Suppressor macrophage treated with lipopolysaccharide for 1 hour (primary cell): ENCODE measurements around the gene WT1.

Experiments
- DNase-seq, 3 donors: peaks; one replicate each; pipeline ENCODE4 v3.0.0-alpha.2; 2020 to 2022

Gene WT1

DNA sequence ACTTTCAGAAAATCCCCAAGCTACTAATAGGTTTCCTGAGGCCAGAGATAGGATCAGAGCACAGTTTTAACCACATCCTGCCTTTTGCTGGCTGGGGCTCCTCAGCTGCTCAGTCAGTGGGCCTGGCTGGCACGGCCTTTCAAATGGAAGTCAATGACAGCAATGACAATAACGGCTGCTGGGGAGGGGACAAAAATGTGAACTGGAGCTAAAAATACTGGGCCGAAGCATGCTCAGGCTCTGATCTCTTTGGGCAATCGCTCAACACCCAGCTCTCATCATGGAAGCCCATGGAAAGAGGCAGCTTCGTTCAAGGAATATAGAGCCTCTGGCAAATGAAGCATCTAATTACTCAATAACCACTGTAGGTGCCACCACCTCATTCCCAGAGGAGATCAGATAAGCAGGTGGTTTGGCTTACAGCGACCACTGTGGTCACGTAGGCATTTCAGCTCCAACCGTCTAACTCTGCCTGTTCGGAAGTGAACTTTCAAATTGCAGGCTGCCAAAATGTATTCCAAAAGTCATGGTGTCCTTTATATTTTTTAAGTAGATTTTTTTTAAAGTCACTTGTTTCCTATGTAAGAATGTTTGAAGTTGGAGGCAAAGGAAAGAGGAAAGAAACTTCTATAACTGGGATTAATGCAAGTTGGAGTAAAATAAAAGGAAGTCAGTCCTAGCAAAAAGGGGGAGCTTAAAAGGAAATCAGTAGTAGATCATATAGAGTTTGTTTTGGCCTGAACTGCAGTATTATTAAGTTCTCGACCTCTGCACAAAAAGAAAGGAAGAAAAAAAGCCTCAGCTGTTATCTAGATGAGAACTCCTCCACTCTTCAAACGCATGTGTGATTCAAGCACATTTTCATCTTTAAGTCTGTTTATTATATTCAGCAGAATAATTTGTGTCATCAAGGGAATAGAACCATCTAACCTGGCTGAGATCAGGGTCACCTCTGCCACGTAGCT lies 14.1 kb downstream of the WT1 start:
- DNase-seq = no peak

DNA sequence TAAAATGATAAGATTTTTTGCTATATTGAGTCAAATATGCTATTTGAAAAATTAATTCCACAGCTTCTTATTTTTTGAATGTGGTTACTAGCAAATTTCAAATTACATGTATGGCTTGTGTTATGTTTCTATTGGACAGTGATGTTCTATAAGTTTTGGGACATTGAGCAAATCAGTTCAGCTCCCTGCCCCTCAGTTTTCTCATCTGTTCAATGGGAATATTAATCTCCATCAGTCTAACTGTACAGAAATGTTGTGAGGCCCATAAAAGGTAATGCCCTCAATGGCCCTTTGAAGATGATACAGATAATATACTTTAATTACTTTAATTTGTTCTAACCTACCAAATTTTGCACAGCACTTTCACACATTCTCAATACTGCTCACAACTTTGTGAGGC lies 15.2 kb downstream of the WT1 start:
- DNase-seq = no peak

DNA sequence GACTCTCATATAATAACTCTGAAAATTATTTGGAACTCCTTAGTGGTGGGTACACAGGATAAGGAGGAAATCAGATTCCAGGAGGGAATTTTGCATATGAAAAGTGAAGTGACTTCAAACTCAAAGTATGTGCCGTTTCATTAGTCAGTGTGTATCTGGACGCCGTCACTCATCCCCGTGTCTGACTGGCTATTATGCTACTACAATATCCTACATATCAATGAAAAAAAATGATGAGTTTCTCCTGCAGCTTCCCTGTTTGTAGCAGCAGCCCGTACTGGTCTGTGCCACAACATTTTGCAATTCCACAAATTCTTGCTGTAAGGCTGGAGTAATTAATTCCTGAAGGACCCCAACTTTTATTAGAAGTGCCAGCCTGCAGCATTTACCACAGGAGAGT lies 16.5 kb downstream of the WT1 start:
- DNase-seq = no peak

- no peak for DNase-seq
Measured at GRCh38 chr11:32417806-32418205, 17.5 kb downstream of the WT1 start.

- no peak for DNase-seq
Measured at GRCh38 chr11:32416301-32416700, 19.0 kb downstream of the WT1 start.

DNA sequence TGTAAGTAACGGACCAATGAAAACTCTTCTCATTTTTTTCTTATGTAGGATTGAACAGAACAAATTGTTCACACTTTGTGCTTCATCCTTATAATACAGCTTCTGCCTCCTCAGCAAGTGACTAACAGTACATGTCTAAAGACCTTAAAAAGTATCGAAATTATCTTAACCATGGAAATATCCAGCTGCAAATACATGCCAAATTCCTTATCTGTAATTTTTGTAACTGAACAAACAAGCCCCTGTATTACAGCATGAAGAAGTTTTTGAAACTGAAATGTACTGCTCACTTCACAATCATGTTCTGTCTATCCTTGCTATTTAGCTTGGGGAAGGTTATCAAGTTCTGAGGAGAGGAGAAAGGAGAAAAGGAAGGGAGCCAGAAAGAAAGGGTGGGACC lies 20.4 kb downstream of the WT1 start:
- DNase-seq = no peak

DNA sequence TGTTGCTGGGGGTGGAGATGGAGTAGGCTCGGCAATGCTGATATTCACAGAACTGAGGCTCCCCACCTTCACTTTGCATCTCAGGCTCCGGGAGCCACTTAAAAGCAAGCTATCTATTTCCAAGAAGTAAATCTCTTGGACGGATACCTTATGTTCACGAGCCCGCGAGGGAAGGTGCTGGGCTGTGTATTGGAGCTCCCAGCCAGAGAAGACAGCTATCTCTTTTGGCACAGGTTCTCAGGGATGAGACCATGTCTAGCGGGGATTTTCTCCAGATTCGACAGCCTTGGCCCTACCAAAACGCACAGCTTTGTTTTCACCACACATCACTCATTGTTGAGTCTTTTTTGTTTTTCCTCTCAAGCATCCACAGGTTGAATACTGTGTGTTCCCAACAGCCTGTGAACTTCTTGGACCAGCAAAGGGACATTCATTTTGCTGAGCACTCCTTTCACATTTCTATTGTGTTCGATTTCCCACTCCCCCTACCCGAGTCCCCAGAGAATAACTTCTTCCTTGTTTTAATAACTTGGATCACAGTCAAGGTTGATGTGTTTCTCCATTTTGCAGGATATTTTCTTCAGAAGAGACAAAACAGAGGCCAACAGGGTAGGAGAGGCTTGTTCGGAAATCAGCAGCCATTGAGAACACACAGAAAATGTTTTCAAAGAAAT lies 23.3 kb downstream of the WT1 start:
- no peak for DNase-seq

DNA sequence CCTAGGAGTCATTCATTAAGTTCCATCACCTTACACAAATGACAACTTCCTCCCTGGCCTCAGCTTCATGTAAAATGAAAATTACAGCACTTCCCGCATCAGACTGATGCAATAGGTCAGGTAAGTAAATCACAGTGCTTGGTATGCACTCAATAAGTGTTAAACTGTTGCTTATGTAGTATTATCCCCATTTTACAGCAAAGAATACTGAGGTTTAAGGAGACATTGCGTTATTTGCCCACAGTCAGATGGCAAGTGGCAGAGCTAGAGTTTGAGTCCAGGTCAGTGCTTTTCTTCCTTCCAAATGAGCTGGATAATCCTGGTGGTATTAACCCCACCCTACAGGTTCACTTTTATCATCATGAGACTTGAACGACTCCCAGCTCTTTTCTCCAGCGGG lies 29.7 kb downstream of the WT1 start:
- DNase-seq = no peak

GRCh38 chr11:32402836-32403235 lies 32.5 kb downstream of the WT1 start:
- no peak for DNase-seq

GRCh38 chr11:32400670-32401369 lies 34.5 kb downstream of the WT1 start:
- no peak for DNase-seq

DNA sequence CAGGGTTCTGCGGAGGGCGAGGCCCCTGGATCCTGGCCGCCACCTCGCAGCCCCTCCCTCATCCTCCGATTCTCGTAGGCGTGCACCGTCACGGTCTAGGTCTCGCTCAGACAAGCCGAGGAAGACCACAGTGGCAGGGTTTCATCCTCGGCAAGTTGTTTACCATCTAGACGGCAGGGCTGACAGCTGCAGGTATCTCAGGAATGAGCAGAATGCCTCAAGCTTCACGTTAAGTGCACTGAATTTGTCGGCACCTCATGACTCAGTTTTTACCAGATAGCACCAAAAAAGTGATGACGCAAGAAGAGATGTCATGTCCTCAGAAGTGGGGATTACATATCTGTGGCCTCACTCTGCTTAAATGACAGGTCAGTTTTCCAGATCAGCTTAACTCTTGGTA lies 35.1 kb downstream of the WT1 start:
- peak in 1 of 3 donors; percentile 4 for DNase-seq

- no peak for DNase-seq
Measured at GRCh38 chr11:32396991-32397390, 38.3 kb downstream of the WT1 start.

DNA sequence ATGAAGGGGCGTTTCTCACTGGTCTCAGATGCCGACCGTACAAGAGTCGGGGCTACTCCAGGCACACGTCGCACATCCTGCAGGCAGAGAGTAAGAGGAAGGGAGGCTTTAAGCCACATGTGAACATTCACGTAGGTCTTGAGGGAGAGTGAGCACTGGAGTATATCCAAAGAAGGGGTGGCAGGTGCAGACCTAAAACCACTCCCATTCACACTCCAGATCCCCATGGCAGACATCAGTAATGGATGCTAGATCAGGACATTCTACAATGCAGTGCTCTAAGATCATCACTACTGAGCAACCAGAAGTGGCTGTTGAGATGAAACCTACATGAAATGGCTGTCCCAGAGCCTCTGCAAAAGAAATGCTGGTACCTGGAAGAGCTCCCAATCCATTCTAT lies 39.0 kb downstream of the WT1 start:
- DNase-seq = no peak

DNA sequence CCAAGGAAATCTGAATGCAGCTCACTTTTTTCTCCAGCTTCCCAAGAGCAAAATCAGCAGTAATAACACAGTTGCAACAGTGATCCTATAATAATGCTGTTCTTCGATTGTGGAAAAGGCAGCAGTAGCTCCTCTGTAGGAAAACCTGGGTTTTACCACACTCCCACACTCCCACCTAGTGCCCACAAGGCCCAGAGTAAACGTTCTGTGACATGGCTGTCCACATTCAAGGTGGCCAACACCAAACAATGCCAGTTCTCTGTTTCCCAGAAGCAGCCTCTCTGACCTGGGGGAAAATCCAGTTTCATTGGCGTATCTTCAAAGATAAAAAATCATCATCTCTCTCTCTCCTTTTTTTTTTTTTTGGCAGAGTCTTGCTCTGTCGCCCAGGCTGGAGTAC lies 40.2 kb downstream of the WT1 start:
- no peak for DNase-seq

- no peak for DNase-seq
Measured at GRCh38 chr11:32392840-32393239, 42.5 kb downstream of the WT1 start.

DNA sequence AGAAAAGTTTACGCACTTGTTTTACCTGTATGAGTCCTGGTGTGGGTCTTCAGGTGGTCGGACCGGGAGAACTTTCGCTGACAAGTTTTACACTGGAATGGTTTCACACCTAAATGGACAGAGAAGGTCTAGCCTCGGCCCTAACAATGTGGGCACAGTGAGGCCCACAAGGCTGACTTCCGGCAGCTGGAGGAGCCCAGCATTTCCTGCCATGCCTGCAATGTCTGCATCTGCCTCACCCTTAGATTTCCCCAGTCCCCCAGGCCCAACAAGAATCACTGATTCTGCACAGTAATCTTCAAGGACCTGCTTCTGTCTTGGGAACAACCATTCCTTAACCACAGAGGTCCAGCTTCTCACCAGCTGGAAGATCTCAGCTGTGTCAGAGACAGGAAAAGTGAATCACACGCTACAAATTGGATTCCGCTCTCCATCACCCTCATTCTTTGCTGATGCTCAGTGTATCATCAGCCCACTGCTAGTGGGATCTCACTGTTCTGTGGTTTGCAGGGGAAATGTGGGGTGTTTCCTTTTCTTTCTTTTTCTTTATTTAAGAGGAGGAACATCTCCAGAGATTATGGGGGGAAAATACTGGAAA lies 43.3 kb downstream of the WT1 start:
- peak; percentile 4 to 47 (median 12) for DNase-seq

DNA sequence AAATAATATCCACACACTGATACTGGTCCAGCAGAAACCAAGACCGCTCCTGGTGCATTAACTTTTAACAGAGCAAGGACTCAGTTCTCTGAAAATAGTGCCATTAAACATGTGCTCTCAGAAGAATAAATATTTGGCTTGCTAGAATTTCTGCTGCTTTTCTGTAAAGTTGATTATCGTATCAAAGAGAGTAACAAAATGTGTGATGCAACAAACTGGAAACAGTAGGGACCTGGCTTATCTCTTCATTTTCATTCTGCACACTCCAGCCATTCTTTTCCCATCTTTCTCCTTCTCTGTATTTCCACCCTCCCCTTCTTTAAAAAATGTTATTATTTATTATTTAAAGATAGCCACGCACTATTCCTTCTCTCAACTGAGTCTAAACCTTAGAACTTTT lies 43.9 kb downstream of the WT1 start:
- DNase-seq = no peak

DNA sequence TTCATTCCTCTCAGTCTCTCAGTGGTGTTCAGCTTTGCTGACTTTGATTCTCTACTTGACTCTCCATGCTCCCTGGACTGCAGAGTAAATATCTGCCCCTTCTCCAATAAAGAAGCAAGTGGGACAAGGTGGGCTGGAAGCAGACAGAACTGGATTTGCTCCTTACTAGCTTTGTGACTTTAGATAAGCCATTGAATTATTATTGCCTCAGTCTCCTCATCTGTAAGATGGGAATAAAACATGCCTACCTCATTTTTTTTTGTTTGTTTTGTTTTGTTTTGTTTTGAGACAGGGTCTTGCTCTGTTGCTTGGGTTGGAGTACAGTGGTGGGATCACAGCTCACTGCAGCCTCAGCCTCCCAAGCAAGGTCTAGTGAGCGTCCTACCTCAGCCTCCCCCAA lies 44.6 kb downstream of the WT1 start:
- DNase-seq = no peak

DNA sequence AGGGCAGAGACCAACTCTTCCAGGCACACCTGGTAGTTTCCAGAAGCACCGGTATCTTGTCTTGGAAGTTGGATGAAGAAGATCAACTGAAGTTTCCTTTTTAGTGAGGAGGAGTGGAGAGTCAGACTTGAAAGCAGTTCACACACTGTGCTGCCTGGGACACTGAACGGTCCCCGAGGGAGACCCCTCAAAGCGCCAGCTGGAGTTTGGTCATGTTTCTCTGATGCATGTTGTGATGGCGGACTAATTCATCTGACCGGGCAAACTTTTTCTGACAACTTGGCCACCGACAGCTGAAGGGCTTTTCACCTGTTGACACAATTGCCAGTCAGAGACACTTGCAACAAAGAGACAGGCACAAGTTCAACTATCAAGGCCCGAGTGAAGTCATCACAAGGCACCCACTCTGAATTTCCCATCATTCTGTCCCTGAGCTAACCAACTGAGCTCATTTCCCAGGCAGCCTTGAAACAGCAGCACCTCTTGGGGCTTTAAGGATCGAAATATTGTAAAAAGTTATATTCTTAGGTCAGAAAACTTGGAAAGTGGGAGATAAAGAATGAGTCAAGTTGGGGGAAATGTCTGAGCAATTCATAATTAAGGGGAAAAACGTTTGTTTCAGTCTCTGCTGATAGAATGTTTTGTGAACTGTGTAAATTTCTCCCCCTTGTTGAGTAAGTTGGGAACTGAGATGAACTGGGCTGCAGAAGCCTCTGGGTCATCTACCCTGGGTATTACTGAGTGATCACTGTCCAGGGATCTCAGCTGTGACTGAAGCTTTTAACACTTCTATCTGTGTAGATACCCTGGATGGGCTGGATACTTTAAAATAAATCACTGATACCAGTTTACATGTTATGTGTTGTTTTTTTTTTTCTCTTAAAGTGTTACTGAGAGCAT lies 46.2 kb downstream of the WT1 start:
- DNase-seq = peak in 2 of 3 donors; percentile 6 to 26

- no peak for DNase-seq
Measured at GRCh38 chr11:32388365-32388764, 47.0 kb downstream of the WT1 start.

DNA sequence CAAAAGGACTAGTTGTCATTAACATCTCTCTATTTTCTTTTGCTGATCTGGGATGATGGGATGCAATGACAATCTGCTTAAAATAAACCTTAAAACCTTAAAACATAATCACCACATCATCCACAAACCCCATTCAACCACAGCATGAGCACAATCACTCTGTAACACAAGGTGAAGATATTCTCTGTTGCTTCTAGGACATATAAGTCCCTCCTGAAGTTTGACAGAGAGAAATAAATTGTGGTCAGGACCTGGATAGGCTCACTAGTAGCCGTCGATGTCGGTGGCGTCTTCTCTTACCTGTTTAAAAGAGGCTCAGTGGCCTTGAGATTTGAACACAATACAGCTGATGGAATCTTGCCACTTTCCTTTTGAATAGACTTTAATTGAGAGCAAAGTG lies 47.9 kb downstream of the WT1 start:
- DNase-seq = no peak

DNA sequence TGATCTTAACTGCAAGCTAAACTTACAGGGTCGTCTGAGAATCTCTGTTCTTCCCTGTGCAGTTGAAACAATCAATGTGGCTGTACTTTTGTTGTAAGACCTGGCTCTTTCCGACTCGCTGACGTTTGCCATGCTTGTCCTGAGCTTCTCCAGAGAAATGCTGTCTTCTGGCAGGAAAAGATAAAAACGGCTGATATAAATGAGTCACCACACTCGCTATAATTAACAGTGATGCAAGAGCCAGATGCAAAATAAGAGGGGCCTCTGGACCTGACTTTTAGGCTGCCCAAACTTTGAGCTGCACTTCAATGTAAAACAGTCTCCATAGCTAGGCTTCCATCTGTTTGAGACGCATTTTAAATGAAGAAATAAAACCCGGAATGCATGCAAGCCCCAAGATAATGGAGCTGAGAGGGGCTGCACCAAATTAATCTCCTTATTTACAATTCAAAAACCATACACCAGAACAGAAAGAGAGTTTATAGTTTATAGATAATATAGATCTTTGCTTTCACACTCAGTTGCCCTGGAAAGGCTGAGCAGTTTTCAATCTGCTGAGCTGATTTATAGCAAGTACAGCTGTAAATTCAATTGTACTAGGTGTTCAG lies 48.5 kb downstream of the WT1 start:
- no peak for DNase-seq
